Mucosa of descending colon (tissue), 3 donors: ENCODE results near the gene SLC2A1. TPM values are rescaled to one million over a fixed set of nuclear protein-coding genes. Genes with fewer than 3 reads are reported as not detected.

Experiments
- ATAC-seq: fragments of 200-7000 bp; cut with Tn5 transposase; one replicate; pipeline ENCODE4 v1.9.1; 2020; ENCODE audit warnings: mild to moderate bottlenecking, moderate library complexity
- DNase-seq, 3 donors: peaks; one replicate each; pipeline ENCODE4 v3.0.0-alpha.2; 2020
- H3K36me3 ChIP-seq: fragments of 200-600 bp; one replicate; pipeline ENCODE4 v1.8.0; 2021; ENCODE audit warnings: low read depth, mild to moderate bottlenecking
- H3K4me1 ChIP-seq: fragments of 200-600 bp; one replicate; pipeline ENCODE4 v1.8.0; 2021; ENCODE audit warnings: low read depth, mild to moderate bottlenecking
- H3K4me3 ChIP-seq: fragments of 200-600 bp; one replicate; pipeline ENCODE4 v1.8.0; 2021; ENCODE audit warnings: mild to moderate bottlenecking
- H3K9me3 ChIP-seq: fragments of 200-600 bp; one replicate; pipeline ENCODE4 v1.8.0; 2021; ENCODE audit warnings: mild to moderate bottlenecking
- intact Hi-C, 2 donors: fragments of 100-400 bp; cut with DNase I in 1 of 2; cut with micrococcal nuclease in 1 of 2; formaldehyde crosslinking; loops; one replicate each; pipeline versions ENCODE4 v1.11.0 to v1.11.1; 2022; cut with DNase I, micrococcal nuclease
- total RNA-seq, 3 donors: library from RNA; stranded (reverse); fragmentation: NEBNext Ultra II Directional in 2 of 3; extraction: Animal tissue kit (Norgen Biotek cat#: 25700) in 2 of 3; gene quantifications; one replicate each; pipeline versions ENCODE4 v1.2.1 to v1.2.4, GENCODE V29; 2021 to 2023
- TF ChIP-seq, protein P1 (sequence below): fragments of 200-600 bp; IDR thresholded peaks from one replicate; pipeline ENCODE4 v1.8.0; 2022; ENCODE audit warnings: antibody characterized with exemption, mild to moderate bottlenecking
- donor health status: DM: no; HTN: no; CAD: no; lungs with moderate emphysema.
- donor health status: DM: no; HTN: no; CAD: no.
- donor health status: DM: no; HTN: yes; CAD: no.

The SLC2A1 gene
- total RNA-seq, 3 donors from 2014 or later, result 36.0 to 81.2 (median 74.3) TPM

DNA sequence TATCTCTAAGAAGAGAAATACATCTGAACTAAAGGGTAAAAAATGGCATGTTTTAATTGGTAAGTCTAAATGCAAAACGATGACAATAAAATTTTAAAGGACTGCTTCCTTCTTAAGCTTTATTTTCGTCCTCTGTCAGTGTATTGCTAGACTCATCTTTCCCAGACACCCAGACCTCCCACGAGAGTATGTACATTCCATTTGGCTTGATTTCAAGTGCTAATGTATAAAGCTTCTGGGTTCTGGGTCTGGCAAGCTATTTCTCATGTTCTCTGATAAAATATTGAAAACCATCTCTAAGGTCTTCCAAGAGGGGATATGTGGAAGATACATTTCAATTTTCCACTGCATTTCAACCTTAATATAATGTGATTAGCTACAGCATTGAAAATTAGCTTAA, 24.6 kb upstream of the SLC2A1 start:
- Histone ChIP-seq H3K4me1 (no peaks in the 10 kb centered on the region), H3K4me3 (no peak overlapping the region), H3K36me3 (no peaks in the 10 kb centered on the region), H3K9me3 (no peaks in the 10 kb centered on the region)
- TF ChIP-seq, protein P1, sequence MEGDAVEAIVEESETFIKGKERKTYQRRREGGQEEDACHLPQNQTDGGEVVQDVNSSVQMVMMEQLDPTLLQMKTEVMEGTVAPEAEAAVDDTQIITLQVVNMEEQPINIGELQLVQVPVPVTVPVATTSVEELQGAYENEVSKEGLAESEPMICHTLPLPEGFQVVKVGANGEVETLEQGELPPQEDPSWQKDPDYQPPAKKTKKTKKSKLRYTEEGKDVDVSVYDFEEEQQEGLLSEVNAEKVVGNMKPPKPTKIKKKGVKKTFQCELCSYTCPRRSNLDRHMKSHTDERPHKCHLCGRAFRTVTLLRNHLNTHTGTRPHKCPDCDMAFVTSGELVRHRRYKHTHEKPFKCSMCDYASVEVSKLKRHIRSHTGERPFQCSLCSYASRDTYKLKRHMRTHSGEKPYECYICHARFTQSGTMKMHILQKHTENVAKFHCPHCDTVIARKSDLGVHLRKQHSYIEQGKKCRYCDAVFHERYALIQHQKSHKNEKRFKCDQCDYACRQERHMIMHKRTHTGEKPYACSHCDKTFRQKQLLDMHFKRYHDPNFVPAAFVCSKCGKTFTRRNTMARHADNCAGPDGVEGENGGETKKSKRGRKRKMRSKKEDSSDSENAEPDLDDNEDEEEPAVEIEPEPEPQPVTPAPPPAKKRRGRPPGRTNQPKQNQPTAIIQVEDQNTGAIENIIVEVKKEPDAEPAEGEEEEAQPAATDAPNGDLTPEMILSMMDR, result no peak
- intact Hi-C loops, result no loop called here
- DNase-seq, result no peak
- ATAC-seq, result no peak

DNA sequence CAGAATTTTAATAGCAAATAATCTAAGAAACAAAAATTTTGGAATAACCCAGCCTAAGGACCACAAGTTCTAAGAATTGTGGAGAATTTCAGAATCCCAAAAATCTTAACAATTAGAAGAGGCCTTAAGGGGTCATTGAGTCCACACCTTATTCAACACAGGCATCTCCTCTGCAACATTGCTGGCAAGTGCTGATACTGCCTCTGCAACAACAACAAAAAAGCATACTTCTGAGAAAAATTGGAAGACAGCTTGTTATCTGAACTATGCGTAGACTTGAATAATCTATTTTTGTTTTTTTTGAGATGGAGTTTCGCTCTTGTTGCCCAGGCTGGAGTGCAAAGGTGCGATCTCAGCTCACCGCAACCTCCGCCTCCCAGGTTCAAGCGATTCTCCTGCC, 24.0 kb upstream of the SLC2A1 start:
- DNase-seq (no peak), ATAC-seq (no peak)
- Histone ChIP-seq H3K9me3 (no peaks in the 10 kb centered on the region), H3K36me3 (no peaks in the 10 kb centered on the region), H3K4me3 (no peak overlapping the region), H3K4me1 (no peaks in the 10 kb centered on the region)
- TF ChIP-seq, protein P1, result no peak
- intact Hi-C loops, result no loop called here

DNA sequence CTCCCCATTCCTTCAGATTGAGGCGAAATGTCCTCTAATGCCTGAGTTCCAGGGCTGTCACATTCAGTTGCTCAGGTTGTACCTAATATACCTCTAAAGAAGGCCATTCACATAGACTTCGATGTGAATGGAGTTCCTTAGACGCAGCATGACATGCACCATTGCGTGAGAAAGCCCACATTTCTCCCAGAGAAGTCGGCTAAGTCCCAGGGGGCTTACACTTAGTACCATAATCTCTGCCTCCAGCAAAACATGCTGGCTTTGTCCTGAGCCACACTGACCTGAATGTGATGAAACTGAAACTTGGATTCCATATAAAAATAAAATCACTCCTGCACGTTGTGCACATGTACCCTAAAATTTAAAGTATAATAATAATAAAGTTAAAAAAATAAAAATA, 23.2 kb upstream of the SLC2A1 start:
- ATAC-seq (no peak), DNase-seq (no peak)
- H3K36me3 ChIP-seq, result no peaks in the 10 kb centered on the region
- no peak overlapping the region for H3K4me3 ChIP-seq
- no peaks in the 10 kb centered on the region for H3K9me3 ChIP-seq
- intact Hi-C loops, result no loop called here
- no peaks in the 10 kb centered on the region for H3K4me1 ChIP-seq
- TF ChIP-seq, protein P1, result no peak

DNA sequence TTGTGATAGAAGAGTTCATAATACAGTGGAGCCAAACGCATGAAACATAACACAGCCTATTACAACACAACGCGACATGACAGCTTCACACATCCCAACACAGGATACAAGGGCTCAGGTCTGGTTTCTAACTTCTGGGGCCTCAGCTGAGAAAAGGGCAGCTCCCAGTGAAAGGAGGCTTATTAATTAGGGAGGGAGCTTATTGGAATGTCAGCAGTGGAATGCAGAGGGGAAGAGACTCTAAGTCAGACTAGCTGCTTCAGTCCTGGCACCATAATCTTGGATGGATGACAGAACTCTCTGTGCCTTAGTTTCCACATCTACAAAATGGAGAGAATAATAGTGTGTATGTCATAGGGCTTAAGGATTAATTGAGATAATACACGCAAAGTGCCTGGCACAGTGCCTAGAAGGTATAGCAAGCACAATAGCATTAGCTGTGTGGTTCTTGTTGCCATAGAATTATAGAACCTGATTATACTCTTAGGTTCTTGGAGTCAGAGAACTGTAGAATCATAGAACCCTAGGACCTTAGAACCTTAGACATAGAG, 22.7 kb upstream of the SLC2A1 start:
- DNase-seq (no peak), ATAC-seq (no peak)
- H3K36me3 ChIP-seq, result no peaks in the 10 kb centered on the region
- intact Hi-C loops, result no loop called here
- no peaks in the 10 kb centered on the region for H3K4me1 ChIP-seq
- H3K9me3 ChIP-seq, result no peaks in the 10 kb centered on the region
- TF ChIP-seq, protein P1, result no peak
- no peak overlapping the region for H3K4me3 ChIP-seq

GRCh38 chr1:42979896-42980800, 21.5 kb upstream of the SLC2A1 start:
- H3K4me3 ChIP-seq, result no peak overlapping the region
- peak in 2 of 3 donors; percentile 60 to 65 for DNase-seq
- intact Hi-C loops, result no loop called here
- H3K9me3 ChIP-seq, result no peaks in the 10 kb centered on the region
- ATAC-seq, result peak; percentile 93
- no peaks in the 10 kb centered on the region for H3K4me1 ChIP-seq
- H3K36me3 ChIP-seq, result no peaks in the 10 kb centered on the region
- TF ChIP-seq, protein P1, result no peak
